DOHH2 (cell line): Measurements from ENCODE around the gene PCBD2.

Experiments
- EZH2phosphoT487 ChIP-seq: fragments of 200-600 bp; sonication (generic); IDR thresholded peaks from 2 replicates; pipeline ENCODE4 v1.6.1; 2017; ENCODE audit warnings: borderline replicate concordance, mild to moderate bottlenecking, antibody characterized with exemption, low read length, moderate library complexity, mixed read lengths
- TF ChIP-seq, protein P1 (sequence below): fragments of 200-600 bp; sonication (generic); IDR thresholded peaks from one replicate; pipeline ENCODE4 v1.5.1; 2014; ENCODE audit warnings: antibody characterized with exemption, mild to moderate bottlenecking, low read depth, low read length; ENCODE audit not compliant: poor library complexity, severe bottlenecking

DNA sequence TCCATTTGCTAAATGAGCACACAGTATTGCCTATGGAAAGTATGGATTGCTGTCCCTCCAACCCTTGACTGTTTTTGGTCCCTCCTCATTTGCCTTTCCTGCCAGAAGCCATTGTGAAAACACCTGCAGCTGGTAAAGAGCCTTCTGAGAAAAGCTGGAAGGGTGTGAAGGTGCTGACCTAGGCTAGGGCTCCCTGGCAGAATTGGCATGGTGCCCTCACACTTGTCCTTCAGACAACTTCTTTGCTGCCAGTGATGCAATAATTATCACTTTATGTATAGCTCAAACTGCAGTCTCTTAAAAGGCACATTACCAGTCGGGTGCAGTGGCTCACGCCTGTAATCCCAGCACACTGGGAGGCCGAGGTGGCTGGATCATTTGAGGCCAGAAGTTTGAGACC lies 26.5 kb upstream of the PCBD2 start:
- TF ChIP-seq, protein P1, sequence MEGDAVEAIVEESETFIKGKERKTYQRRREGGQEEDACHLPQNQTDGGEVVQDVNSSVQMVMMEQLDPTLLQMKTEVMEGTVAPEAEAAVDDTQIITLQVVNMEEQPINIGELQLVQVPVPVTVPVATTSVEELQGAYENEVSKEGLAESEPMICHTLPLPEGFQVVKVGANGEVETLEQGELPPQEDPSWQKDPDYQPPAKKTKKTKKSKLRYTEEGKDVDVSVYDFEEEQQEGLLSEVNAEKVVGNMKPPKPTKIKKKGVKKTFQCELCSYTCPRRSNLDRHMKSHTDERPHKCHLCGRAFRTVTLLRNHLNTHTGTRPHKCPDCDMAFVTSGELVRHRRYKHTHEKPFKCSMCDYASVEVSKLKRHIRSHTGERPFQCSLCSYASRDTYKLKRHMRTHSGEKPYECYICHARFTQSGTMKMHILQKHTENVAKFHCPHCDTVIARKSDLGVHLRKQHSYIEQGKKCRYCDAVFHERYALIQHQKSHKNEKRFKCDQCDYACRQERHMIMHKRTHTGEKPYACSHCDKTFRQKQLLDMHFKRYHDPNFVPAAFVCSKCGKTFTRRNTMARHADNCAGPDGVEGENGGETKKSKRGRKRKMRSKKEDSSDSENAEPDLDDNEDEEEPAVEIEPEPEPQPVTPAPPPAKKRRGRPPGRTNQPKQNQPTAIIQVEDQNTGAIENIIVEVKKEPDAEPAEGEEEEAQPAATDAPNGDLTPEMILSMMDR = no peak
- no peak for TF ChIP-seq EZH2phosphoT487
